Measurements from ENCODE around the gene MECR.

MECR gene

GRCh38 chr1:29232387-29232786 is 1.7 kb upstream of the MECR start:
- Histone ChIP-seq H3K27ac (ENCODE audit: low read length, poor library complexity, severe bottlenecking) (no peak overlapping the region), H3K27me3 (ENCODE audit: control insufficient read depth in 1 of 2, insufficient read depth in 1 of 2, low read length in 2 of 2) (peaks cover 0 to 19% of the 10 kb centered on the region in 2 experiments), H2BK120ac (ENCODE audit: low read depth, low read length) (no peak overlapping the region), H4K8ac (ENCODE audit: low read length) (no peak overlapping the region), H2BK12ac (ENCODE audit: low read length in 2 of 2) (no peak overlapping the region), H3K4ac (ENCODE audit: low read depth in 1 of 2, low read length in 2 of 2) (no peak overlapping the region), H3K18ac (ENCODE audit: low read depth in 1 of 2, low read length in 2 of 2) (no peak overlapping the region), H2AFZ (ENCODE audit: low read depth, low read length) (no peak overlapping the region), H2BK5ac (ENCODE audit: low read depth, low read length, poor library complexity, severe bottlenecking) (no peak overlapping the region), H3K36me3 (ENCODE audit: control insufficient read depth in 1 of 2, insufficient read depth in 2 of 2, low read depth in 1 of 2, low read length in 2 of 2) (no peaks in the 10 kb centered on the region), H3K4me2 (ENCODE audit: low read length, poor library complexity, severe bottlenecking) (no peak overlapping the region), H3K9me3 (ENCODE audit: control insufficient read depth, low read length) (no peaks in the 10 kb centered on the region), H3K4me3 (ENCODE audit: insufficient read depth in 1 of 2, low read depth in 1 of 2, low read length in 2 of 2) (no peak overlapping the region), H3K14ac (ENCODE audit: low read length in 2 of 2) (no peak overlapping the region), H2BK15ac (ENCODE audit: low read depth, poor library complexity, severe bottlenecking) (no peak overlapping the region), H3K23ac (ENCODE audit: low read length in 2 of 2) (no peak overlapping the region), H3K4me1 (ENCODE audit: control insufficient read depth, insufficient read depth, low read depth, low read length) (peaks cover 17% of the 10 kb centered on the region), H4K91ac (ENCODE audit: low read length) (no peak overlapping the region), H3K79me1 (replicated peaks; ENCODE audit: low read length, poor library complexity, severe bottlenecking) (peaks cover 21% of the 10 kb centered on the region), H2AK5ac (ENCODE audit: low read length, severe bottlenecking) (no peak overlapping the region), H3K9ac (ENCODE audit: low read length) (no peak overlapping the region)
- no peak for DNase-seq
- 92% methylated on average over 3 of the region's 3 CpGs for WGBS

- no peak for DNase-seq
- Histone ChIP-seq H3K14ac (ENCODE audit: low read length in 2 of 2) (no peak overlapping the region), H4K91ac (ENCODE audit: low read length) (no peak overlapping the region), H2BK15ac (ENCODE audit: low read depth, poor library complexity, severe bottlenecking) (no peak overlapping the region), H2BK120ac (ENCODE audit: low read depth, low read length) (no peak overlapping the region), H3K79me1 (replicated peaks; ENCODE audit: low read length, poor library complexity, severe bottlenecking) (peaks cover 26% of the 10 kb centered on the region), H3K18ac (ENCODE audit: low read depth in 1 of 2, low read length in 2 of 2) (no peak overlapping the region), H4K8ac (ENCODE audit: low read length) (no peak overlapping the region), H3K27me3 (ENCODE audit: control insufficient read depth in 1 of 2, insufficient read depth in 1 of 2, low read length in 2 of 2) (peaks cover 0 to 12% of the 10 kb centered on the region in 2 experiments), H3K27ac (ENCODE audit: low read length, poor library complexity, severe bottlenecking) (no peak overlapping the region), H3K9me3 (ENCODE audit: control insufficient read depth, low read length) (no peaks in the 10 kb centered on the region), H3K4ac (ENCODE audit: low read depth in 1 of 2, low read length in 2 of 2) (peak overlapping the region in 1 of 2 experiments; percentile 33), H3K9ac (ENCODE audit: low read length) (peak overlapping the region; percentile 98), H3K36me3 (ENCODE audit: control insufficient read depth in 1 of 2, insufficient read depth in 2 of 2, low read depth in 1 of 2, low read length in 2 of 2) (peaks cover 0 to 4% of the 10 kb centered on the region in 2 experiments), H3K4me1 (ENCODE audit: control insufficient read depth, insufficient read depth, low read depth, low read length) (peaks cover 5% of the 10 kb centered on the region), H2AK5ac (ENCODE audit: low read length, severe bottlenecking) (no peak overlapping the region), H3K23ac (ENCODE audit: low read length in 2 of 2) (no peak overlapping the region), H2BK5ac (ENCODE audit: low read depth, low read length, poor library complexity, severe bottlenecking) (no peak overlapping the region), H2AFZ (ENCODE audit: low read depth, low read length) (peak overlapping the region; percentile 91), H2BK12ac (ENCODE audit: low read length in 2 of 2) (no peak overlapping the region), H3K4me3 (ENCODE audit: insufficient read depth in 1 of 2, low read depth in 1 of 2, low read length in 2 of 2) (peak overlapping the region; percentile 89 to 99), H3K4me2 (ENCODE audit: low read length, poor library complexity, severe bottlenecking) (peak overlapping the region; percentile 94)
- WGBS, result 21% methylated on average over 4 of the region's 4 CpGs
These were observed 556 bp downstream of the MECR start for GRCh38 chr1:29230204-29230552.

- H3K36me3 ChIP-seq (ENCODE audit: control insufficient read depth in 1 of 2, insufficient read depth in 2 of 2, low read depth in 1 of 2, low read length in 2 of 2), result peaks cover 0 to 24% of the 10 kb centered on the region in 2 experiments
These were observed 3.2 kb downstream of the MECR start for GRCh38 chr1:29227511-29227910.

GRCh38 chr1:29225361-29225760 is 5.4 kb downstream of the MECR start:
- no peak overlapping the region for H3K18ac ChIP-seq (ENCODE audit: low read depth in 1 of 2, low read length in 2 of 2)
- no peak overlapping the region for H2BK120ac ChIP-seq (ENCODE audit: low read depth, low read length)
- no peak overlapping the region for H3K14ac ChIP-seq (ENCODE audit: low read length in 2 of 2)
- no peak overlapping the region for H3K4ac ChIP-seq (ENCODE audit: low read depth in 1 of 2, low read length in 2 of 2)
- no peak overlapping the region for H4K91ac ChIP-seq (ENCODE audit: low read length)
- 94% methylated on average over 4 of the region's 4 CpGs for WGBS
- H3K9ac ChIP-seq (ENCODE audit: low read length), result no peak overlapping the region
- H4K8ac ChIP-seq (ENCODE audit: low read length), result no peak overlapping the region
- no peaks in the 10 kb centered on the region for H3K27me3 ChIP-seq (ENCODE audit: control insufficient read depth in 1 of 2, insufficient read depth in 1 of 2, low read length in 2 of 2)
- H2BK15ac ChIP-seq (ENCODE audit: low read depth, poor library complexity, severe bottlenecking), result no peak overlapping the region
- no peaks in the 10 kb centered on the region for H3K9me3 ChIP-seq (ENCODE audit: control insufficient read depth, low read length)
- DNase-seq, result no peak
- H3K4me1 ChIP-seq (ENCODE audit: control insufficient read depth, insufficient read depth, low read depth, low read length), result peaks cover 17% of the 10 kb centered on the region
- H3K4me2 ChIP-seq (ENCODE audit: low read length, poor library complexity, severe bottlenecking), result no peak overlapping the region
- H2AFZ ChIP-seq (ENCODE audit: low read depth, low read length), result no peak overlapping the region
- H3K36me3 ChIP-seq (ENCODE audit: control insufficient read depth in 1 of 2, insufficient read depth in 2 of 2, low read depth in 1 of 2, low read length in 2 of 2), result peaks cover 0 to 35% of the 10 kb centered on the region in 2 experiments
- H3K79me1 ChIP-seq (replicated peaks; ENCODE audit: low read length, poor library complexity, severe bottlenecking), result peaks cover 45% of the 10 kb centered on the region
- no peak overlapping the region for H2BK12ac ChIP-seq (ENCODE audit: low read length in 2 of 2)
- H3K23ac ChIP-seq (ENCODE audit: low read length in 2 of 2), result no peak overlapping the region
- H3K27ac ChIP-seq (ENCODE audit: low read length, poor library complexity, severe bottlenecking), result no peak overlapping the region
- H2BK5ac ChIP-seq (ENCODE audit: low read depth, low read length, poor library complexity, severe bottlenecking), result no peak overlapping the region
- H2AK5ac ChIP-seq (ENCODE audit: low read length, severe bottlenecking), result no peak overlapping the region
- no peak overlapping the region for H3K4me3 ChIP-seq (ENCODE audit: insufficient read depth in 1 of 2, low read depth in 1 of 2, low read length in 2 of 2)

More at GRCh38 chr1:29227511-29227910, 3.2 kb downstream of the MECR start:
- Histone ChIP-seq H3K4me3 (ENCODE audit: insufficient read depth in 1 of 2, low read depth in 1 of 2, low read length in 2 of 2) (no peak overlapping the region), H3K27me3 (ENCODE audit: control insufficient read depth in 1 of 2, insufficient read depth in 1 of 2, low read length in 2 of 2) (no peaks in the 10 kb centered on the region), H2BK12ac (ENCODE audit: low read length in 2 of 2) (no peak overlapping the region), H3K23ac (ENCODE audit: low read length in 2 of 2) (no peak overlapping the region), H4K8ac (ENCODE audit: low read length) (no peak overlapping the region), H3K4ac (ENCODE audit: low read depth in 1 of 2, low read length in 2 of 2) (no peak overlapping the region), H3K27ac (ENCODE audit: low read length, poor library complexity, severe bottlenecking) (no peak overlapping the region), H3K9ac (ENCODE audit: low read length) (no peak overlapping the region), H2BK5ac (ENCODE audit: low read depth, low read length, poor library complexity, severe bottlenecking) (no peak overlapping the region), H2BK120ac (ENCODE audit: low read depth, low read length) (no peak overlapping the region), H3K18ac (ENCODE audit: low read depth in 1 of 2, low read length in 2 of 2) (no peak overlapping the region), H3K9me3 (ENCODE audit: control insufficient read depth, low read length) (no peaks in the 10 kb centered on the region), H2AFZ (ENCODE audit: low read depth, low read length) (no peak overlapping the region), H3K79me1 (replicated peaks; ENCODE audit: low read length, poor library complexity, severe bottlenecking) (peaks cover 37% of the 10 kb centered on the region), H2AK5ac (ENCODE audit: low read length, severe bottlenecking) (no peak overlapping the region), H2BK15ac (ENCODE audit: low read depth, poor library complexity, severe bottlenecking) (no peak overlapping the region), H3K14ac (ENCODE audit: low read length in 2 of 2) (no peak overlapping the region), H4K91ac (ENCODE audit: low read length) (no peak overlapping the region), H3K4me2 (ENCODE audit: low read length, poor library complexity, severe bottlenecking) (no peak overlapping the region), H3K4me1 (ENCODE audit: control insufficient read depth, insufficient read depth, low read depth, low read length) (peaks cover 18% of the 10 kb centered on the region)
- WGBS, result 92% methylated on average over 5 of the region's 5 CpGs
- DNase-seq, result no peak
